OCI-LY7 (cell line): ENCODE data around the gene GLYATL1B. TPM values are rescaled to one million over a fixed set of nuclear protein-coding genes. Genes with fewer than 3 reads are reported as not detected.
"Not testable (repeated sequence)": the region's sequence is repeated elsewhere in the genome, so short reads cannot be mapped to it uniquely, and the experiment has no call there.

Experiments
- BruUV-seq: library from RNA; stranded (reverse); fragments of 400-500 nt; replicated peaks from 2 replicates; lab custom pipeline; 2021; lab: Mats Ljungman, UMichigan
- CTCF ChIA-PET: fragments of 300-600 bp; sonication (Branson Sonifier 250); formaldehyde crosslinking; loops from one replicate; lab custom pipeline; 2022; ENCODE audit warnings: antibody characterized with exemption; ENCODE audit not compliant: unreplicated experiment; lab: Charles Lee
- POLR2A ChIA-PET: fragments of 300-600 bp; sonication (Branson Sonifier 250); formaldehyde crosslinking; loops from one replicate; lab custom pipeline; 2022; ENCODE audit warnings: antibody characterized with exemption; lab: Charles Lee
- DNase-seq: peaks from one replicate; pipeline ENCODE4 v3.0.0-alpha.2; 2015; ENCODE audit warnings: low spot score
- H2AFZ ChIP-seq: fragments of 200-600 bp; sonication (generic), shearing (Covaris generic); 2 replicates; pipeline ENCODE4 v1.6.1; 2014; ENCODE audit warnings: mild to moderate bottlenecking, antibody characterized with exemption, low read length, moderate library complexity
- H3K27ac ChIP-seq: fragments of 200-600 bp; sonication (generic); 2 replicates; pipeline ENCODE4 v1.5.1; 2014; ENCODE audit warnings: mixed run types, low read depth, mild to moderate bottlenecking, moderate library complexity, low read length, inconsistent platforms; ENCODE audit not compliant: poor library complexity, severe bottlenecking
- H3K36me3 ChIP-seq: fragments of 200-600 bp; sonication (generic); 2 replicates; pipeline ENCODE4 v1.6.1; 2014; ENCODE audit warnings: mild to moderate bottlenecking, antibody characterized with exemption, low read length, moderate library complexity, mixed read lengths; ENCODE audit not compliant: insufficient read depth
- H3K4me1 ChIP-seq: fragments of 200-600 bp; sonication (generic); 2 replicates; pipeline ENCODE4 v1.5.1; 2014; ENCODE audit warnings: mild to moderate bottlenecking, low read length; ENCODE audit not compliant: insufficient read depth, poor library complexity, severe bottlenecking
- H3K4me2 ChIP-seq: fragments of 200-600 bp; sonication (generic); 2 replicates; pipeline ENCODE4 v1.6.1; 2014; ENCODE audit warnings: mild to moderate bottlenecking, low read length
- H3K4me3 ChIP-seq: fragments of 200-600 bp; sonication (generic); 2 replicates; pipeline ENCODE4 v1.5.1; 2014; ENCODE audit warnings: mild to moderate bottlenecking, low read depth, low read length; ENCODE audit not compliant: poor library complexity, severe bottlenecking
- H3K79me2 ChIP-seq: fragments of 200-600 bp; sonication (generic); 2 replicates; pipeline ENCODE4 v1.6.1; 2016; ENCODE audit warnings: low read depth, mild to moderate bottlenecking, low read length, moderate library complexity, mixed read lengths; ENCODE audit not compliant: insufficient read depth
- H3K9me2 ChIP-seq: fragments of 200-600 bp; sonication (generic); 2 replicates; pipeline ENCODE4 v1.6.1; 2016; ENCODE audit warnings: mild to moderate bottlenecking, low read length, mixed read lengths; ENCODE audit not compliant: insufficient read depth
- H3K9me3 ChIP-seq: fragments of 200-600 bp; sonication (generic); 2 replicates; pipeline ENCODE4 v1.6.1; 2014; ENCODE audit warnings: mild to moderate bottlenecking, mixed run types, low read length, mixed read lengths
- H4K20me1 ChIP-seq: fragments of 200-600 bp; sonication (generic); 2 replicates; pipeline ENCODE4 v1.6.1; 2014; ENCODE audit warnings: mild to moderate bottlenecking, antibody characterized with exemption, low read length, moderate library complexity, mixed read lengths; ENCODE audit not compliant: insufficient read depth
- CTCF ChIP-seq: fragments of 200-600 bp; sonication (generic); conservative IDR thresholded peaks from 2 replicates; pipeline ENCODE4 v1.5.1; 2014; ENCODE audit warnings: mild to moderate bottlenecking, antibody characterized with exemption, low read length, moderate library complexity, mixed read lengths
- EZH2phosphoT487 ChIP-seq: fragments of 200-600 bp; sonication (generic); IDR thresholded peaks from 2 replicates; pipeline ENCODE4 v1.6.1; 2018; ENCODE audit warnings: low read depth, borderline replicate concordance, mild to moderate bottlenecking, mixed run types, antibody characterized with exemption, low read length, moderate library complexity, mixed read lengths
- intact Hi-C: fragments of 100-400 bp; cut with micrococcal nuclease; formaldehyde crosslinking; loops from one replicate; pipeline ENCODE4 v1.10.0; 2022; ENCODE audit not compliant: unreplicated experiment
- total RNA-seq, 2 experiments: library from RNA; depleted of rRNA in 1 of 2; stranded (reverse); fragments of >200 nt in 1 of 2; shearing (Covaris generic) in 1 of 2; gene quantifications; 2 replicates each; pipeline ENCODE4 v1.2.3, GENCODE V29; 2014 to 2022

The GLYATL1B gene
- total RNA-seq, 2 experiments from 2014 or later = not detected

GRCh38 chr11:59079086-59079485, 7.0 kb upstream of the GLYATL1B start:
- POLR2A ChIA-PET = interaction anchor here (0.7 to 1.7 kb wide), 10 partner anchors 9 to 1399 kb away, joined by 3 to 8 read pairs (median 4); partner anchors contain the start of gene PATL1
- Histone ChIP-seq H3K4me1 (peaks cover 42% of the 10 kb centered on the region), H3K79me2 (no peaks in the 10 kb centered on the region), H3K4me2 (peak overlapping the region; percentile 68), H2AFZ (peak overlapping the region; percentile 81; the same call in 1 of the 2 replicates), H3K9me2 (no peaks in the 10 kb centered on the region), H3K9me3 (peaks cover 13% of the 10 kb centered on the region; the same call in 1 of the 2 replicates), H3K27ac (peak overlapping the region; percentile 80), H3K36me3 (no peaks in the 10 kb centered on the region; the same call in 1 of the 2 replicates), H4K20me1 (no peaks in the 10 kb centered on the region), H3K4me3 (peak overlapping the region; percentile 46)
- no peak for TF ChIP-seq CTCF
- no peak for TF ChIP-seq EZH2phosphoT487
- CTCF ChIA-PET = no interaction called here
- no TSS peak for BruUV-seq
- no peak for DNase-seq
- intact Hi-C loops = no loop called here

GRCh38 chr11:59080421-59080820, 5.7 kb upstream of the GLYATL1B start:
- DNase-seq, CTCF ChIA-PET, H3K4me3 ChIP-seq, H4K20me1 ChIP-seq, BruUV-seq, H2AFZ ChIP-seq, H3K9me2 ChIP-seq, H3K4me2 ChIP-seq, H3K9me3 ChIP-seq, H3K27ac ChIP-seq, H3K79me2 ChIP-seq, intact Hi-C loops, H3K36me3 ChIP-seq: not testable (repeated sequence)
- H3K4me1 ChIP-seq = peaks cover 49% of the 10 kb centered on the region
- POLR2A ChIA-PET = interaction anchor here (1.0 to 1.8 kb wide), 4 partner anchors 9 to 27 kb away, joined by 3 to 6 read pairs (median 5); partner anchors contain the start of gene FAM111B

- H3K9me2 ChIP-seq, H3K4me3 ChIP-seq, POLR2A ChIA-PET, DNase-seq, BruUV-seq, CTCF ChIA-PET, H3K27ac ChIP-seq, H3K79me2 ChIP-seq, H3K36me3 ChIP-seq, H3K9me3 ChIP-seq, H3K4me2 ChIP-seq, H2AFZ ChIP-seq, H4K20me1 ChIP-seq, intact Hi-C loops: not testable (repeated sequence)
- peaks cover 46% of the 10 kb centered on the region for H3K4me1 ChIP-seq
These were observed 4.6 kb upstream of the GLYATL1B start for GRCh38 chr11:59081430-59082020.
